DMS 273 treated with DMSO at 0.1 percent for 48 hours (cell line): Measurements from ENCODE around the gene RNASE13.
A peak's percentile ranks its signal among the peaks of the same experiment; 100 is the strongest.
"Not testable (repeated sequence)": the region's sequence is repeated elsewhere in the genome, so short reads cannot be mapped to it uniquely, and the experiment has no call there.

Experiments used
- DNase-seq: peaks from one replicate; lab custom pipeline; 2025; lab: John Stamatoyannopoulos, UW

The RNASE13 gene

GRCh38 chr14:21041676-21042433 is 7.2 kb upstream of the RNASE13 start, which contains the start of gene RNASE7:
RNASE7 (plus strand) TSS chr14:21042362; CDS start chr14:21042993, 631 bp downstream.
- no peak for DNase-seq

- not testable (repeated sequence) for DNase-seq
Observed at GRCh38 chr14:21040941-21041340, 6.3 kb upstream of the RNASE13 start.

GRCh38 chr14:21040370-21040925 is 5.8 kb upstream of the RNASE13 start:
- DNase-seq: no peak

- DNase-seq: peak; percentile 60
Observed at GRCh38 chr14:21039585-21040369, 5.2 kb upstream of the RNASE13 start.

GRCh38 chr14:21038441-21039422 is 4.1 kb upstream of the RNASE13 start:
- DNase-seq: peak; percentile 66

GRCh38 chr14:21037156-21037555 is 2.5 kb upstream of the RNASE13 start:
- DNase-seq: no peak

- DNase-seq: no peak
Observed at GRCh38 chr14:21036751-21037150, 2.1 kb upstream of the RNASE13 start.

- DNase-seq: no peak
Observed at GRCh38 chr14:21033133-21033698, 1.4 kb downstream of the RNASE13 start.

GRCh38 chr14:21032326-21033132 is 2.1 kb downstream of the RNASE13 start:
- no peak for DNase-seq

GRCh38 chr14:21030531-21030930 is 4.1 kb downstream of the RNASE13 start:
- DNase-seq: no peak

GRCh38 chr14:21029917-21030316 is 4.7 kb downstream of the RNASE13 start, which contains the start of gene TPPP2:
TPPP2 (plus strand) TSS chr14:21030217; CDS start chr14:21030582, 365 bp downstream.
- DNase-seq: no peak

GRCh38 chr14:21026988-21027315 is 7.7 kb downstream of the RNASE13 start:
- no peak for DNase-seq

GRCh38 chr14:21026274-21026987 is 8.2 kb downstream of the RNASE13 start:
- DNase-seq: no peak

GRCh38 chr14:21025371-21026273 is 9.0 kb downstream of the RNASE13 start:
- DNase-seq: no peak

- DNase-seq: no peak
Observed at GRCh38 chr14:21024585-21025370, 9.8 kb downstream of the RNASE13 start, which contains the start of gene NDRG2. NDRG2 (minus strand) TSS chr14:21025061; CDS start chr14:21023315, 1,746 bp downstream.

- no peak for DNase-seq
Observed at GRCh38 chr14:21023817-21024584, 10.6 kb downstream of the RNASE13 start.

GRCh38 chr14:21023174-21023573 is 11.4 kb downstream of the RNASE13 start:
- no peak for DNase-seq
